Astrocyte (in vitro differentiated cells and primary cell): ENCODE measurements around the gene GABBR2. TPM values are rescaled to one million over a fixed set of nuclear protein-coding genes. Genes with fewer than 3 reads are reported as not detected.

Experiments
- DNase-seq: peaks from one replicate; pipeline ENCODE4 v3.0.0-alpha.2; 2010; ENCODE audit warnings: low read depth
- FAIRE-seq: peaks from 2 replicates; lab custom pipeline; 2011; peaks lifted over from hg19 to GRCh38; lab: Jason Lieb, UNC
- H2AFZ ChIP-seq: 2 replicates; pipeline ENCODE4 v1.6.0; 2012; ENCODE audit warnings: low read depth, low read length, inconsistent platforms
- H3K27ac ChIP-seq: 2 replicates; pipeline ENCODE4 v1.5.1; 2011; ENCODE audit warnings: low read depth, low read length, inconsistent platforms
- H3K27me3 ChIP-seq: 2 replicates; pipeline ENCODE4 v1.6.0; 2011; ENCODE audit warnings: low read length, inconsistent platforms; ENCODE audit not compliant: insufficient read depth
- H3K36me3 ChIP-seq: 2 replicates; pipeline ENCODE4 v1.5.1; 2011; ENCODE audit warnings: low read length, inconsistent platforms; ENCODE audit not compliant: insufficient read depth
- H3K4me1 ChIP-seq: 2 replicates; pipeline ENCODE4 v1.5.1; 2011; ENCODE audit warnings: low read length, inconsistent platforms; ENCODE audit not compliant: insufficient read depth
- H3K4me2 ChIP-seq: 2 replicates; pipeline ENCODE4 v1.6.0; 2012; ENCODE audit warnings: low read length, inconsistent platforms
- H3K4me3 ChIP-seq: 2 replicates; pipeline ENCODE4 v1.5.1; 2011; ENCODE audit warnings: low read depth, mild to moderate bottlenecking, low read length, inconsistent platforms; ENCODE audit not compliant: insufficient read depth
- H3K79me2 ChIP-seq: 2 replicates; pipeline ENCODE4 v1.6.0; 2012; ENCODE audit warnings: mild to moderate bottlenecking, low read length, inconsistent platforms; ENCODE audit not compliant: insufficient read depth
- H3K9ac ChIP-seq: 2 replicates; pipeline ENCODE4 v1.6.0; 2012; ENCODE audit warnings: mild to moderate bottlenecking, low read length, inconsistent platforms
- H3K9me3 ChIP-seq: 2 replicates; pipeline ENCODE4 v1.5.1; 2012; ENCODE audit warnings: low read depth, mild to moderate bottlenecking, low read length, inconsistent platforms; ENCODE audit not compliant: insufficient read depth
- H4K20me1 ChIP-seq: 2 replicates; pipeline ENCODE4 v1.6.0; 2012; ENCODE audit warnings: low read length, inconsistent platforms; ENCODE audit not compliant: insufficient read depth
- H3K27ac Mint-ChIP-seq: one replicate; pipeline ENCODE4 v1.8.0; 2021; ENCODE audit warnings: mild to moderate bottlenecking, mixed read lengths; ENCODE audit not compliant: unreplicated experiment
- H3K27me3 Mint-ChIP-seq: one replicate; pipeline ENCODE4 v1.8.0; 2021; ENCODE audit warnings: low read depth, mixed read lengths; ENCODE audit not compliant: unreplicated experiment
- H3K36me3 Mint-ChIP-seq: one replicate; pipeline ENCODE4 v1.8.0; 2021; ENCODE audit warnings: low read depth, mixed read lengths; ENCODE audit not compliant: unreplicated experiment
- H3K4me1 Mint-ChIP-seq: one replicate; pipeline ENCODE4 v1.8.0; 2021; ENCODE audit warnings: low read depth, mixed read lengths; ENCODE audit not compliant: unreplicated experiment
- H3K4me3 Mint-ChIP-seq: one replicate; pipeline ENCODE4 v1.8.0; 2021; ENCODE audit warnings: mild to moderate bottlenecking, moderate library complexity, mixed read lengths; ENCODE audit not compliant: unreplicated experiment
- H3K9me3 Mint-ChIP-seq: one replicate; pipeline ENCODE4 v1.8.0; 2021; ENCODE audit warnings: mild to moderate bottlenecking, mixed read lengths; ENCODE audit not compliant: unreplicated experiment
- EZH2 ChIP-seq: IDR thresholded peaks from 2 replicates; pipeline ENCODE4 v1.6.1; 2012; ENCODE audit warnings: mild to moderate bottlenecking, low read length, inconsistent platforms; ENCODE audit not compliant: insufficient read depth
- total RNA-seq: library from RNA; stranded (reverse); gene quantifications from 2 replicates; pipeline ENCODE4 v1.2.1, GENCODE V29; 2021
- TF ChIP-seq, protein P1 (sequence below): IDR thresholded peaks from 2 replicates; pipeline ENCODE4 v1.5.1; 2011; ENCODE audit warnings: low read depth, mild to moderate bottlenecking, inconsistent platforms, low read length, moderate library complexity; ENCODE audit not compliant: insufficient read depth

The GABBR2 gene
- total RNA-seq, 1 donor from 2014 or later = 2.0 TPM

- H3K4me1 ChIP-seq = no peaks in the 10 kb centered on the region
- H3K4me3 Mint-ChIP-seq = no peak overlapping the region
- H3K9me3 ChIP-seq = no peaks in the 10 kb centered on the region
- H3K27me3 ChIP-seq = no peaks in the 10 kb centered on the region
- no peak overlapping the region for H3K27ac Mint-ChIP-seq
- H3K27me3 Mint-ChIP-seq = peaks cover 2% of the 10 kb centered on the region
- no peak for TF ChIP-seq EZH2
- TF ChIP-seq, protein P1, sequence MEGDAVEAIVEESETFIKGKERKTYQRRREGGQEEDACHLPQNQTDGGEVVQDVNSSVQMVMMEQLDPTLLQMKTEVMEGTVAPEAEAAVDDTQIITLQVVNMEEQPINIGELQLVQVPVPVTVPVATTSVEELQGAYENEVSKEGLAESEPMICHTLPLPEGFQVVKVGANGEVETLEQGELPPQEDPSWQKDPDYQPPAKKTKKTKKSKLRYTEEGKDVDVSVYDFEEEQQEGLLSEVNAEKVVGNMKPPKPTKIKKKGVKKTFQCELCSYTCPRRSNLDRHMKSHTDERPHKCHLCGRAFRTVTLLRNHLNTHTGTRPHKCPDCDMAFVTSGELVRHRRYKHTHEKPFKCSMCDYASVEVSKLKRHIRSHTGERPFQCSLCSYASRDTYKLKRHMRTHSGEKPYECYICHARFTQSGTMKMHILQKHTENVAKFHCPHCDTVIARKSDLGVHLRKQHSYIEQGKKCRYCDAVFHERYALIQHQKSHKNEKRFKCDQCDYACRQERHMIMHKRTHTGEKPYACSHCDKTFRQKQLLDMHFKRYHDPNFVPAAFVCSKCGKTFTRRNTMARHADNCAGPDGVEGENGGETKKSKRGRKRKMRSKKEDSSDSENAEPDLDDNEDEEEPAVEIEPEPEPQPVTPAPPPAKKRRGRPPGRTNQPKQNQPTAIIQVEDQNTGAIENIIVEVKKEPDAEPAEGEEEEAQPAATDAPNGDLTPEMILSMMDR = no peak
- no peaks in the 10 kb centered on the region for H3K4me1 Mint-ChIP-seq
- H3K9me3 Mint-ChIP-seq = no peaks in the 10 kb centered on the region
- H3K9ac ChIP-seq = no peak overlapping the region
- no peak overlapping the region for H3K27ac ChIP-seq
- H3K79me2 ChIP-seq = no peaks in the 10 kb centered on the region
- DNase-seq (no peak), FAIRE-seq (no peak)
- H3K4me3 ChIP-seq = no peak overlapping the region
- H3K4me2 ChIP-seq = no peak overlapping the region
- no peaks in the 10 kb centered on the region for H3K36me3 ChIP-seq
- H2AFZ ChIP-seq = no peak overlapping the region
- no peaks in the 10 kb centered on the region for H4K20me1 ChIP-seq
- H3K36me3 Mint-ChIP-seq = peaks cover 4% of the 10 kb centered on the region
These were observed 236.5 kb downstream of the GABBR2 start for GRCh38 chr9:98472216-98472615.

- H3K4me1 Mint-ChIP-seq = no peaks in the 10 kb centered on the region
- no peaks in the 10 kb centered on the region for H3K36me3 ChIP-seq
- H3K27ac Mint-ChIP-seq = no peak overlapping the region
- H3K9ac ChIP-seq = no peak overlapping the region
- H4K20me1 ChIP-seq = no peaks in the 10 kb centered on the region
- no peak overlapping the region for H3K4me2 ChIP-seq
- H3K79me2 ChIP-seq = no peaks in the 10 kb centered on the region
- H3K27me3 Mint-ChIP-seq = no peaks in the 10 kb centered on the region
- H3K4me1 ChIP-seq = no peaks in the 10 kb centered on the region
- no peaks in the 10 kb centered on the region for H3K27me3 ChIP-seq
- H3K9me3 ChIP-seq = no peaks in the 10 kb centered on the region
- no peak overlapping the region for H3K4me3 ChIP-seq
- no peaks in the 10 kb centered on the region for H3K9me3 Mint-ChIP-seq
- FAIRE-seq (no peak), DNase-seq (no peak)
- H3K36me3 Mint-ChIP-seq = peaks cover 4% of the 10 kb centered on the region
- no peak overlapping the region for H3K27ac ChIP-seq
- no peak overlapping the region for H3K4me3 Mint-ChIP-seq
- TF ChIP-seq, protein P1 = no peak
- TF ChIP-seq EZH2 = no peak
- H2AFZ ChIP-seq = no peak overlapping the region
These were observed 237.6 kb downstream of the GABBR2 start for GRCh38 chr9:98471185-98471584.

- H3K79me2 ChIP-seq = no peaks in the 10 kb centered on the region
- H3K27ac ChIP-seq = no peak overlapping the region
- FAIRE-seq (no peak), DNase-seq (no peak)
- Mint-ChIP-seq H3K27me3 (no peaks in the 10 kb centered on the region), H3K4me3 (no peak overlapping the region), H3K4me1 (no peaks in the 10 kb centered on the region), H3K9me3 (peaks cover 4% of the 10 kb centered on the region), H3K27ac (no peak overlapping the region), H3K36me3 (peaks cover 4% of the 10 kb centered on the region)
- TF ChIP-seq EZH2 = no peak
- TF ChIP-seq, protein P1 = no peak
- H3K4me2 ChIP-seq = no peak overlapping the region
- H3K36me3 ChIP-seq = no peaks in the 10 kb centered on the region
- no peak overlapping the region for H3K9ac ChIP-seq
- H4K20me1 ChIP-seq = no peaks in the 10 kb centered on the region
- no peaks in the 10 kb centered on the region for H3K27me3 ChIP-seq
- no peak overlapping the region for H3K4me3 ChIP-seq
- H3K9me3 ChIP-seq = no peaks in the 10 kb centered on the region
- H2AFZ ChIP-seq = no peak overlapping the region
- no peaks in the 10 kb centered on the region for H3K4me1 ChIP-seq
These were observed 240.0 kb downstream of the GABBR2 start for GRCh38 chr9:98468567-98469239.
